A549 (cell line): ENCODE measurements around the gene GCLC. TPM values are rescaled to one million over a fixed set of nuclear protein-coding genes. Genes with fewer than 3 reads are reported as not detected.

Source experiments
- ATAC-seq, 2 experiments: fragments of 200-7000 bp in 1 of 2; fragments of >200 bp in 1 of 2; cut with Nextera tagmentation in 1 of 2; cut with Tn5 transposase in 1 of 2; 3 replicates each; pipeline versions ENCODE4 v1.8.0 to v1.9.1; 2018 to 2020; ENCODE audit warnings: mild to moderate bottlenecking in 1 of 2, moderate library complexity in 1 of 2
- CTCF ChIA-PET: fragments of 300-600 bp; sonication (Branson Sonifier 250); formaldehyde crosslinking; extraction: SDS; loops from one replicate; lab custom pipeline; 2021; ENCODE audit warnings: antibody characterized with exemption, inconsistent platforms; lab: Yijun Ruan, JAX
- POLR2A ChIA-PET: fragments of 350-600 bp; formaldehyde crosslinking; extraction: SDS; loops from one replicate; lab custom pipeline; 2021; ENCODE audit warnings: antibody characterized with exemption, inconsistent platforms; lab: Yijun Ruan, JAX
- DNase-seq, 2 experiments: peaks; one replicate each; pipeline versions ENCODE4 v3.0.0 to v3.0.0-alpha.2; 2011 to 2016; ENCODE audit warnings: low read depth in 1 of 2, low spot score in 1 of 2
- FAIRE-seq: peaks from 2 replicates; lab custom pipeline; 2011; peaks lifted over from hg19 to GRCh38; lab: Jason Lieb, UNC
- H3K27ac ChIP-seq, 2 experiments: fragments of >200 bp; sonication (Bioruptor Twin); formaldehyde crosslinking; 3 replicates each; pipeline ENCODE4 v1.5.1; 2016 to 2017
- H3K4me1 ChIP-seq: fragments of >200 bp; sonication (Bioruptor Twin); formaldehyde crosslinking; 3 replicates; pipeline ENCODE4 v1.6.1; 2016
- H3K4me2 ChIP-seq: fragments of >200 bp; sonication (Bioruptor Twin); formaldehyde crosslinking; 3 replicates; pipeline ENCODE4 v1.6.1; 2016
- H3K4me3 ChIP-seq: fragments of >200 bp; sonication (Bioruptor Twin); formaldehyde crosslinking; 3 replicates; pipeline ENCODE4 v1.5.1; 2016
- H3K9me3 ChIP-seq: fragments of >200 bp; sonication (Bioruptor Twin); formaldehyde crosslinking; 3 replicates; pipeline ENCODE4 v1.6.1; 2016
- CEBPB ChIP-seq, 2 experiments: fragments of >200 bp in 1 of 2; sonication (Bioruptor Twin) in 1 of 2; formaldehyde crosslinking in 1 of 2; IDR thresholded peaks; 2 replicates each; pipeline ENCODE4 v1.6.1; 2012 to 2016
- CHD2 ChIP-seq: fragments of 150-350 bp; IDR thresholded peaks from 2 replicates; pipeline ENCODE4 v1.6.1; 2014; ENCODE audit warnings: low read length; ENCODE audit not compliant: partially characterized antibody
- CHD4 ChIP-seq: fragments of 200-600 bp; sonication (generic); IDR thresholded peaks from 2 replicates; pipeline ENCODE4 v1.6.1; 2016; ENCODE audit warnings: antibody characterized with exemption, mild to moderate bottlenecking, borderline replicate concordance
- EHMT2 ChIP-seq: fragments of 200-600 bp; sonication (generic); IDR thresholded peaks from 2 replicates; pipeline ENCODE4 v1.6.1; 2016; ENCODE audit warnings: antibody characterized with exemption, low read depth, mild to moderate bottlenecking, moderate library complexity
- ELK1 ChIP-seq: fragments of 150-350 bp; IDR thresholded peaks from 2 replicates; pipeline ENCODE4 v1.6.1; 2014; ENCODE audit warnings: low read depth, mild to moderate bottlenecking, low read length
- FOXS1 ChIP-seq: fragments of 250-450 bp; sonication (Bioruptor Pico); IDR thresholded peaks from 2 replicates; pipeline ENCODE4 v1.5.0; 2020; ENCODE audit warnings: mild to moderate bottlenecking, moderate library complexity
- HOXB5 ChIP-seq: fragments of 250-450 bp; sonication (Bioruptor Pico); IDR thresholded peaks from 2 replicates; pipeline ENCODE4 v1.5.0; 2020; ENCODE audit warnings: mild to moderate bottlenecking, moderate library complexity
- JUN ChIP-seq, 2 experiments: fragments of >200 bp; sonication (Bioruptor Twin); formaldehyde crosslinking; IDR thresholded peaks; 2 replicates in 1 of 2; 3 replicates in 1 of 2; pipeline ENCODE4 v1.6.1; 2016 to 2017
- KDM1A ChIP-seq: fragments of 200-600 bp; sonication (generic); IDR thresholded peaks from 2 replicates; pipeline ENCODE4 v1.6.1; 2016; ENCODE audit warnings: low read depth, mild to moderate bottlenecking
- MYC ChIP-seq: IDR thresholded peaks from 2 replicates; pipeline ENCODE4 v1.6.1; 2012; ENCODE audit warnings: mild to moderate bottlenecking, inconsistent platforms, low read length, improper control_type of control experiment, borderline replicate concordance
- PHF8 ChIP-seq: fragments of 200-600 bp; sonication (generic); IDR thresholded peaks from 2 replicates; pipeline ENCODE4 v1.6.1; 2016; ENCODE audit warnings: low read depth, mild to moderate bottlenecking, antibody characterized with exemption, moderate library complexity, borderline replicate concordance
- POLR2A ChIP-seq: IDR thresholded peaks from 2 replicates; pipeline ENCODE4 v1.6.1; 2012; ENCODE audit warnings: mild to moderate bottlenecking, low read length
- RAD21 ChIP-seq, 2 experiments: fragments of >200 bp in 1 of 2; sonication (Bioruptor Twin) in 1 of 2; formaldehyde crosslinking in 1 of 2; IDR thresholded peaks in 1 of 2; conservative IDR thresholded peaks in 1 of 2; 2 replicates in 1 of 2; 3 replicates in 1 of 2; pipeline ENCODE4 v1.6.1; 2012 to 2018; ENCODE audit warnings: inconsistent platforms in 1 of 2
- REST ChIP-seq: fragments of 200-600 bp; sonication (generic); IDR thresholded peaks from 2 replicates; pipeline ENCODE4 v1.6.1; 2016; ENCODE audit warnings: antibody characterized with exemption, mild to moderate bottlenecking, moderate library complexity
- RFX5 ChIP-seq: fragments of 450-650 bp; IDR thresholded peaks from 2 replicates; pipeline ENCODE4 v1.7.1; 2014; ENCODE audit warnings: antibody characterized with exemption, mild to moderate bottlenecking, moderate library complexity
- SMC3 ChIP-seq: fragments of >200 bp; sonication (Bioruptor Twin); formaldehyde crosslinking; IDR thresholded peaks from 3 replicates; pipeline ENCODE4 v1.6.1; 2018; ENCODE audit warnings: inconsistent platforms
- ZFP36 ChIP-seq: fragments of 450-650 bp; IDR thresholded peaks from 2 replicates; pipeline ENCODE4 v1.6.1; 2014; ENCODE audit warnings: borderline replicate concordance; ENCODE audit not compliant: partially characterized antibody
- WGBS: methylation state at CpG from one replicate; pipeline ENCODE4 v1.1.6; 2017; ENCODE audit errors: missing lambda C conversion rate; 5-methylcytosine and 5-hydroxymethylcytosine counted together
- polyA plus RNA-seq, 4 experiments: library from polyadenylated mRNA; depleted of rRNA in 3 of 4; stranded (reverse); fragments of >200 nt; fragmentation: RNase III in 1 of 4; extraction: RNeasy Plus Mini Kit Qiagen cat#74134 plus additional on column Dnase treatment in 1 of 4; gene quantifications; 2 replicates in 3 of 4; 3 replicates in 1 of 4; pipeline ENCODE4 v1.2.3, GENCODE V29; 2011 to 2017
- TF ChIP-seq, protein P1 (sequence below): fragments of 250-450 bp; sonication (Bioruptor Pico); IDR thresholded peaks from 2 replicates; pipeline ENCODE4 v1.5.0; 2021; ENCODE audit warnings: mild to moderate bottlenecking, moderate library complexity, borderline replicate concordance
- TF ChIP-seq, protein P2 (sequence below): IDR thresholded peaks from 2 replicates; pipeline ENCODE4 v1.6.1; 2012

Gene GCLC
- polyA plus RNA-seq, 2 of the 4 experiments (the other 2 are of a cell fraction) = 116 to 180 TPM

- no peak for FAIRE-seq
- ChIA-PET CTCF (interaction anchor here (1.4 to 1.7 kb wide), 3 partner anchors 126 to 203 kb away, joined by 4 to 9 read pairs (median 4); no protein-coding TSS in a partner anchor), POLR2A (interaction anchor here (1.9 kb wide), 1 partner anchor 19 kb away, joined by 5 read pairs; the partner anchor contains the start of gene GCLC)
- Histone ChIP-seq H3K4me1 (peaks cover 91% of the 10 kb centered on the region), H3K9me3 (no peaks in the 10 kb centered on the region), H3K4me3 (no peak overlapping the region), H3K27ac (peak overlapping the region; percentile 69 to 75; a peak in 3 of 6 replicates), H3K4me2 (peak overlapping the region; percentile 74)
- DNase-seq = no peak
- TF ChIP-seq HOXB5 (CRISPR knock-in tag) (no peak), RFX5 (no peak), ELK1 (no peak), RAD21 (conservative IDR thresholded peaks at IDR 0.05 in 1 of 2, IDR thresholded peaks at IDR 0.05 in 1 of 2) (no peak), SMC3 (no peak), KDM1A (no peak), CHD4 (no peak), MYC (no peak), CHD2 (no peak), CEBPB (IDR thresholded peaks at IDR 0.05) (no peak), REST (no peak), EHMT2 (no peak), JUN (IDR thresholded peaks at IDR 0.05) (no peak), ZFP36 (no peak), PHF8 (no peak), FOXS1 (CRISPR knock-in tag) (no peak)
- TF ChIP-seq, protein P1, sequence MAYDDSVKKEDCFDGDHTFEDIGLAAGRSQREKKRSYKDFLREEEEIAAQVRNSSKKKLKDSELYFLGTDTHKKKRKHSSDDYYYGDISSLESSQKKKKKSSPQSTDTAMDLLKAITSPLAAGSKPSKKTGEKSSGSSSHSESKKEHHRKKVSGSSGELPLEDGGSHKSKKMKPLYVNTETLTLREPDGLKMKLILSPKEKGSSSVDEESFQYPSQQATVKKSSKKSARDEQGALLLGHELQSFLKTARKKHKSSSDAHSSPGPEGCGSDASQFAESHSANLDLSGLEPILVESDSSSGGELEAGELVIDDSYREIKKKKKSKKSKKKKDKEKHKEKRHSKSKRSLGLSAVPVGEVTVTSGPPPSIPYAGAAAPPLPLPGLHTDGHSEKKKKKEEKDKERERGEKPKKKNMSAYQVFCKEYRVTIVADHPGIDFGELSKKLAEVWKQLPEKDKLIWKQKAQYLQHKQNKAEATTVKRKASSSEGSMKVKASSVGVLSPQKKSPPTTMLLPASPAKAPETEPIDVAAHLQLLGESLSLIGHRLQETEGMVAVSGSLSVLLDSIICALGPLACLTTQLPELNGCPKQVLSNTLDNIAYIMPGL (CRISPR knock-in tag) = no peak
- ATAC-seq = no peak
- WGBS = 6% methylated on average over 1 of the region's 1 CpG
These were observed 18.9 kb downstream of the GCLC start for GRCh38 chr6:53526000-53526399.

DNA sequence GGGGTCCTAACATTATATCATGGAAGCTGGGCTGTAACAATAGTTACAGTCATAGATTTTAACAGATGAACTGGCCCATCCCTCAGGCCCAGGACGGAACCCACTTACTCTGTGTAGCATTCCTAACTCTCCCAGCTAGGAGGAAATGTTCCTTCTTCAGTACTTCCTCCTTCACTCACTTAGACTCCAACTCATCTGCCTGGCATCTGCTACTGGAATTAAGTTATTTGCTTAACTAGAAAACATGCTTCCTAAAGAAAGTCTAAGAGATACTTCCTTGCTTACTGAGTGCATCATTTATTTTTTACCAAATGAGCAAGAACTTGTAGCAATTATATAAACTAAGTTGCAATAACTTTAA, 20.5 kb downstream of the GCLC start:
- TF ChIP-seq POLR2A = no peak
- TF ChIP-seq, protein P2, sequence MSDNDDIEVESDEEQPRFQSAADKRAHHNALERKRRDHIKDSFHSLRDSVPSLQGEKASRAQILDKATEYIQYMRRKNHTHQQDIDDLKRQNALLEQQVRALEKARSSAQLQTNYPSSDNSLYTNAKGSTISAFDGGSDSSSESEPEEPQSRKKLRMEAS = 0 out of 2 replicates have a peak, but pooled peaks have one; percentile 20
- 11% methylated on average over 1 of the region's 1 CpG for WGBS
- peak in 1 of 2 experiments; percentile 51 for DNase-seq
- peak; percentile 61 to 82; a peak in 5 of 6 replicates for ATAC-seq
- FAIRE-seq = no peak
- H3K27ac ChIP-seq = peak overlapping the region; percentile 69 to 85
- H3K4me3 ChIP-seq = no peak overlapping the region; the same call in 2 of the 3 replicates
- ChIA-PET CTCF (interaction anchor here (1.0 to 1.4 kb wide), 5 partner anchors 11 to 201 kb away, joined by 3 to 6 read pairs (median 4); no protein-coding TSS in a partner anchor), POLR2A (interaction anchor here (1.6 kb wide), 1 partner anchor 20 kb away, joined by 4 read pairs; the partner anchor contains the start of gene GCLC)
- H3K4me1 ChIP-seq = peaks cover 79% of the 10 kb centered on the region
- peak overlapping the region; percentile 74 for H3K4me2 ChIP-seq
- H3K9me3 ChIP-seq = no peaks in the 10 kb centered on the region
